ENCODE measurements around the gene TIAL1.
"Not testable (repeated sequence)": the region's sequence is repeated elsewhere in the genome, so short reads cannot be mapped to it uniquely, and the experiment has no call there.

Gene TIAL1

GRCh38 chr10:119613741-119614140, 17.0 kb upstream of the TIAL1 start:
- DNase-seq = no peak

DNA sequence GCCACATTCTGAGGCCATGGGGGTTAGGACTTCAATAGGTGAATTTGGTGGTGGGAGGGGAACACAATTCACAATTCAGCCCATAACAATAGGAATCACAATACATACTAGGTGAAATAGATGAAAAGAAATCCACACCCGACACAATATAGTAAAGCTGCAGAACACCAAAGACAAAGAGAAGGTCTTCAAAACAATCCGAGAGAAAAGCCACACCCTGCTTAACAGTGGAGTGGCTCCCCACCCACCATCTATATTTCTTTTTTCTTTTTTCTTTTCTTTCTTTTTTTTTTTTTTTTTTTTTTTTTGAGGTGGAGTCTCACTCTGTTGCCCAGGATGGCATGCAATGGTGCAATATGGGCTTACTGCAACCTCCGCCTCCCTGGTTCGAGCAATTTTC, 14.7 kb upstream of the TIAL1 start:
- DNase-seq = no peak

DNA sequence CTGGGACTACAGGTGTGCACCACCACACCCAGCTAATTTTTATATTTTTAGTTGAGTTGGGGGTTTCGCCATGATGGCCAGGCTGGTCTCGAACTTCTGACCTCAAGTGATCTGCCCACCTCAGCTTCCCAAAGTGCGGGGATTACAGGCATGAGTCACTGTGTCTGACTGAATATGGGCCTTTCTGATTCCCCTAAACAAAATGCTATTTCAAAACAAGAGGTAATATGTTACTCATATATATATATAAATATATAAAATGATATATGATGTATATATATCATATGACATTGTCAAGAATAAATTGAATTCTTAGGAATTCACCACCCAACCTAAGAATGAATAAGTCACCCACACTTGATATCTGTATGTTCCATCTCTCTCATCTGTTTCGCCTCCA, 12.8 kb upstream of the TIAL1 start:
- no peak for DNase-seq

- DNase-seq = peak; percentile 25
These were observed 11.8 kb upstream of the TIAL1 start for GRCh38 chr10:119608316-119609155.

DNA sequence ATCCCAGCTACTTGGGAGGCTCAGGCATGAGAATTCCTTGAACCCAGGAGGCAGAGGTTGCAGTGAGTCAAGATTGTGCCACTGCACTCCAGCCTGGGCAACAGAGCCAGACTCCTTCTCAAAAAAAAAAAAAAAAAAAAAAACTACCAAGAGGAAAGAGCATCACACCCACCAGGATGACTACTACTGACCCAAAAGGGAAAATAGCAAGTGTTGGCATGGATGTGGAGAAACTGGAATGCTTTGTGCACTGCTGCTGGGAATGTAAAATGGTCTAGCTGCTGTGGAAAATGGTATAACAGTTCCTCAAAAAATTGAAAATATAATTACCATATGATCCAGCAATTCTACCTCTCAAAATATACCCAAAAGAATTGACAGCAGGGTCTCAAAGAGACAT, 7.7 kb upstream of the TIAL1 start:
- no peak for DNase-seq

DNA sequence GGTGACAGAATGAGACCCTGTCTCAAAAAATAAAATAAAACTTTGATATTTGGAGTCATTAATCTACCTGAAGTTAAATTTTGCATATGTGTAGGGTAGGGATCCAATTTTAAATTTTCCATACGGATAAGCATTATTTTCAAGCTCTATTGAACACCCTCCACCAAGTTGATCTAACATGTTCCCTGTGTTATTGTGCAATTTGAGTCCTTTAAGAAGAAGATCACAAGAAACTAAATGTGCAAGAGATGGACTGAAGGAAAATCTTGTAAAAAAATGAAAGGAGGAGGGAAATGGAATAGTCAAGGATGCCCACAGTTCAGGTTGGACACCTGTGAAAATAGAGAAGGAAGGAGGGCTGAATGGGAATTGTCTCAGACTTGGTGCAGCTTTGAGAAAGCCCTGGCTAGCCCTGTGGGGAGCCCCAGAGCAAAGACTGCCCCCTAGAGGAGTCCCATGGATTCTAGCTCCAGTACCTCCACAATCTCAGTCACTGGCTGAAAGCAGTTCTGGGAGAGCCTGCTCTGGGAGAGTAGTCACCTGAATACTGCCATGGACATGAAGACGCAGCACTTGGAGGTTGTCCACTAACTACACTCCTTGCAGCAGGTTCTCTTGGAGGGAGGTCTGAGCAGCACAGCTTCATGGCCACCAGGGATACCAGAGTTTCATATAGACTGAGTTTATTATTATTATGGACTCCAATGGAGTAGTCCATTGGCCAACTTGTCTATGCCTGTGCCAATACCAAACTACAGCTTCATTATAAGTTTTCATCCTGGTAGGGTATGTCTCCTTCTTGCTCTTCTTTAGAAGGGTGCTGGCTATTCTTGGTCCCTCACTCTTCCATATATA, 5.7 kb upstream of the TIAL1 start:
- DNase-seq = no peak

GRCh38 chr10:119598397-119598796, 1.6 kb upstream of the TIAL1 start:
- no peak for DNase-seq

DNA sequence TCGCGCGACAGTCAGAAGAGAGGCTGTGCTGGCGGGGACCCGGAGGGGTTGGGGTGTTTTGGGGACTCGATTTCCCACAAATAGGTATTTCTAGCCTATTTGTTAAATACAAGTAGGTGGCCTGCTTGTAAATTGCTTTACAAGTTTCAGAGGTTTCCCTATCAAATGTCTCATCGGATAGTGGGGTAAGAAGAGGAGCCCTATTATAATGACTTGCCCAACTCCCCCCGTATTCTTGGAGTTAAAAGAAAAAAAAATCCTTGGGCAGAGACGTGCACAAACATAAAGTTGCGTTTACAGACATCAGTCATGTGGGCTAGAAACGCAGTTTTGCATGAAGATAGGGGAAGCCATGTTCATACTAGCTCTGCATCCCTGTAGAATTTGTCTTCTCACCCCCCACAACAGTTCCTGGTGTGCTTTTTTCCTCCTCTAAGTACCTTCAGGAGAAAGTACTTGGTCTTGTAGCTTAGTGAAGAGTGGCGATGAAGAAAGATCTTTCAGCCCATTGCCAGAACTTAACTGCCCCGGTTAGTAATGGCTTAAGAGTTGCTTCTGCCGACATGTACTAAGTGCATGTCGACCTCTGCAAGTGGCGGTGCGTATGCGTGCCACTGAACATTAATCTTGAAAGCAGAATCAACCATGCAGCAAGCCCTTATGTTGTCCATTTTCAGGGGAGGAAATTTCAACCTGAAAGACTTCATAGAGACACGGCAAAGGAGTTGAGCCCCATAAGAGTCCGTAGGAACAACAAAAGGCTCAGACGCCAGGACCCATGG, 832 bp upstream of the TIAL1 start:
- DNase-seq = no peak

DNA sequence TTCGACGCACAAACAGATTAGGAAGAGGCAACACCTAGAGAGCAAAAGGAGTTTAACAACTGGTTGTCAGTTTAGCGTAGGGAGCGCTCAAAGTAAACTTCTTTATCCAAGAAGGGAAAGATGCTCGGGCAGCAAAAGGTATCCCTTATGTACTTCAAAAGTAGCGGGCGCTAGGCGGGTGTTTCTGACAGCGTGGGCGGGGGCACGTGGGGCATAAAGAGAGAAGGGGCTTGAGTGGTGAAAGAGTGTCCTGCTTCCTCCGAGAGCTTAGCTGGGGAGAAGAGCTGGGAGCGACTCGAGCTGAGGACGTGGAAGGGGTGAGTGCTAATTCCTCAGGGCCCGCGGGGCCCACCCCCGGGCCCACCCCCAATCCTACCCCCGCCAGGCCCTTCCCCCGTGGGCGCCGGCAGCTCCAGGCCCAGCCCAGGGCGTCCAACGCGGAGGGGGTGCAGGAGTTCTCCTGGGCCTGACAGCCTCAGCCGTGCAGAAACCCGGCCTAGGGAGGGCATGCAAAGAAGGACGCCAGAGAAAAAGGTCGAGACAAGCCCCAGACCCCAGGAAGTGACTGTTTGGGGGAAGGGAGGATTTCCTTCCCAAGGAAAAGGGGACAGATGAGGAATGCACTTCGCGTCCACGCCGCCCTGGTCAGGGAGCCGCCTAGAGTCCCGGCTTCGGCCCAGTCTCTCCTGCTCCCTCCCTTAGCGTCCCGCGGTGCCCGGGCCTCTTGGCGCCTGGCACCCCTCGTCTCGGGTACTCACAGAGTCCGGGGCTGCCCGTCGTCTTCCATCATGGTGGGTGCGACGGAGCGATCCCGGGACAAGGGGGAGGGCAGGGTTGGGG, 868 bp downstream of the TIAL1 start:
- DNase-seq = peak; percentile 63

DNA sequence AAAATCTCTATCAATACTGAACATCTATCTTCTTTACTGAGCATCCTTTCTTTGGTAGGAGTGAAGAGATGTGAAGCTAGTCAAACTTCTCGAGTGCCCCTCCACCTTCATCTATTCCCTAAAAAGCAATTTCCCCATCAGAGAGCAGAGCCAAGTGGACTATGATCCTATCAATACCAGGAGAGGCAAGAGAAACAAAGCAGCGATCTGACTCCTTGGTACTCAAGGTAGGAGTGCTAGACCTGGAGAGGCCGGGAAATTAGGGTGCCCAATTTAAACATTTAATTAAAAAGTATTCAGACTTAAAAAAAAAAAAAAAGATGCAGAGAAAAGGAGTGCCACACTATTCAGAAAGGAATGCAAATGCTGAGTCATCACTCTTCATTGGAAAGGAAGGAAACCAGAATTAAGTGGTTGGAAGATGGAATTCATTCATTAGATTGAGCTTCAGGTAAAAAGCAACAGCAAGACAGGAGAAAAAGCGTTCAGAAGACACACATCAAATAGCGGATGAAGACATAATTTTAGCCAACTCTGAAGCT, 1.6 kb downstream of the TIAL1 start:
- DNase-seq = no peak

DNA sequence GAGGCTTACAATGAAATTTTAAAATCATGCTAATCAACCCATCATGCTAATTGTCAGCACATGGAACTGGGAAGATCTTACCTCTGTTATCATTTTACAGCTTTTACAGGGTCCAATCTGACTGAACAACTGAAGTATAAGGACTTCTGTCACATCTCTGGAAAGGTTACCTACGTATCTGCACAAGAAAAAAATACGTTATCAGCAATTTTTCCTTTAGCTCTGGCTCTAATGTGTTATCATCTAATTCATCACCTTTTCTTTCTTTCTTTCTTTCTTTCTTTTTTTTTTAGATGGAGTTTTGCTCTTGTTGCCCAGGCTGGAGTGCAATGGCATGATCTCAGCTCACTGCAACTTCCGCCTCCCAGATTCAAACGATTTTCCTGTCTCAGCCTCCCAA, 8.7 kb downstream of the TIAL1 start:
- no peak for DNase-seq

DNA sequence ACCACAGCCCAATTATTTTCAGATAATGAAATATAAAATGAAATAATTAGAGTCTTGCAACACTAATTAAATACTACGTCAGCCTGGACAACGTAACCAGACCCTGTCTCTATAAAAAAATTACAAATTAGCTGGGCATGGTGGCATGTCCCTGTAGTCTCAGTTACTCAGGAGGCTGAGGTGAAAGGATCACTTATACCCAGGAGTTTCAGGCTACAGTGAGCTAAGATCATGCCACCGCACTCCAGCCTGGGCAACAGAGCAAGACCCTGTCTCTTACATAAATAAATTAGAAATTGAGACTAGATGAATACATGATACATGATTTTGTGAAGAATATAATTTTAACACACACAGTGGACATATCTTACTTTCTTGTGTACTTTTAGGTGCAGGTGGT, 18.4 kb downstream of the TIAL1 start:
- DNase-seq = no peak

DNA sequence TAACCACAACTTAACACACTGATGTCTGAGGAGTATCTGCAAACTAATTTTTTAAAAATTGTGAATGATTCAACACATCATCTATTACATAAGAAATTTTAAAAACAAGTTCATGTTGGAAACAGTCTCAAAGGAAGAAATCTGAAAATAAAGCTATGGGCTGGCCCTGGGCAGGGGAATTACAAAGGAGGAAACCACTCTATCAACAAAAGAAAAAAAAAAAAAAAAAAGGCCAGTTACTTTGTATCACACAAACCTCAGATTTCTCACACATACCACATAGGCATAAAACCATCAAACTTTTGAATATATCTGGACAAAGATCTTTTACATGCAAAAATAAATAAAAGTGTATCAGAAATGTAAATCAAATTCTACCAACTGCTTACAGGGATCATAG, 20.8 kb downstream of the TIAL1 start:
- no peak for DNase-seq

- DNase-seq = no peak
These were observed 21.3 kb downstream of the TIAL1 start for GRCh38 chr10:119575506-119575905.

DNA sequence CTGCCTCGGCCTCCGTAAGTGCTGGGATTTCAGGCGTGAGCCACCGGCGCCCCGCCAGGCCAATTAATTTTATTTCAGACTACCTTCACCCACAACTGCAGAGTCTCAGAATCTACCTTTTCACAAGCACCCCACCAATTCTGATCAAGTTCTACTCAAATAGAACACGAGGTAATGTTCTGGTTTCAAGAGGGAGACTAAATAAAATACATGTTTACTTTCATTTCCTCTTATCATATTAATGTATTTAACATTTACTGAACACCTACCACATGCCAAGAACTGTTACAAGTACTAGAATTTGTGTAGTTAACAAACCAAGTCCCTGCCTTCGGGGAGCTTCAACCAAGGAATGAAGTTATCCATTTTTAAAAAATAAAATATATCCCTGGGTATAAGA, 28.8 kb downstream of the TIAL1 start:
- DNase-seq = no peak

- no peak for DNase-seq
These were observed 34.7 kb downstream of the TIAL1 start for GRCh38 chr10:119562097-119562496.

GRCh38 chr10:119559511-119559910, 37.3 kb downstream of the TIAL1 start:
- DNase-seq = not testable (repeated sequence)

DNA sequence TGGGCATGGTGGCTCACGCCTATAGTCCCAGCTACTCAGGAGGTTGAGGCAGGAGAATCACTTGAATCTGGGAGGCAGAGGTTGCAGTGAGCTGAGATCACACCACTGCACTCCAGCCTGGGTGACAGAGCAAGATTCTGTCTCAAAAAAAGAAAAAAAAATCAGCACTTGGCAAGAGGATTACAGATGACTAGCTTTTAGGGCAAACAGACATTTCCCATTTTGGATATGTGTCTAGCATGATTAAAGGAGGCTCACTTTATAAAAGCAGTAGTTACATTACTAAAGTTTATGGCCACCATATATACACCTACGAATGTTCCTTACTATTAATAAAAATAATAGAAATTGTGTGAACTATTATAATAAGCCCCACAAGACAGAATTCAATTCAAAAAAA, 40.7 kb downstream of the TIAL1 start:
- not testable (repeated sequence) for DNase-seq

DNA sequence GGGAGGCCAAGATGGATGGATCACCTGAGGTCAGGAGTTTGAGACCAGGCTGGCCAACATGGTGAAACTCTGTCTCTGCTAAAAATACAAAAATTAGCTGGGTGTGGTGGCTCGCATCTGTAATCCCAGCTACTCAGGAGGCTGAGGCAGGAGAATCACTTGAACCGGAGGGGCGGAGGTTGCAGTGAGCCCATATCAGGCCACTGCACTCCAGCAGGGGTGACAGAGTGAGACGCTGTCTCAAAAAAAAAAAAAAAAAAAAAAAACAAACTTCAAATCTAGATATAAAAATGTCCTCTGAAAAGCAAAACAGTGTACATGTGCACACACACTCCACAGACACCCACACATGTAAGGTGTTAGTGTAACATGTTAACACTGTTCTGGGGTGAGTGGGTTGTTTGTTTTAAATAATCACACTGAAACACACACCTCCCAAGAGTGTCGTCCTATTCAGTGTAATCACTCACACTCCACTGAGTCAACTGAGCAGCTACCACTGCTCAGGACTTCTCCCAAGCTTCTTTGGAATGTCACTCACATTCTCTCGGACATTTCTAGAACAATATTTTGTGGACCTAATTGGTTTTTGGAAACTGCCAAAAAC, 41.5 kb downstream of the TIAL1 start:
- no peak for DNase-seq

DNA sequence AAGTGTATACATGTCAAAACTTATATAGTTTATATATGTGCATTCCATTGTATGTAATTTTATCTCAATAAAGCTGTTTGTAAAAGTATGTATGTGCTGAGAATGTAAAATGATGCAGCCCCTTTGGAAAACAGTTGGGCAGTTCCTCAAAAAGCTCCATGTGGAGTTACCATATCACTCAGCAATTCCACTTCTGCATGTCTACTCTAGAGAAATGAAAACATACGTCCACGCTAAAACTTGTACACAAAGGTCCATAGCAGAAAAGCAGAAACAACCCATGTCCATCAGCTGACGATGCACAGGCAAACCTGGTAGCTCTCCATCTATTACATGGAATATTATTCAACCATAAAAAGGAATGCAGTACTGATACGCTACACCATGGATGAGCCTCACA, 45.9 kb downstream of the TIAL1 start:
- no peak for DNase-seq

- no peak for DNase-seq
These were observed 47.3 kb downstream of the TIAL1 start for GRCh38 chr10:119549247-119549999.

Data from stimulated activated CD4-positive, alpha-beta T cell treated with anti-CD3 and anti-CD28 coated beads, Interleukin-12 subunit alpha, Interleukin-12 subunit beta, amount 100 ng/mL, for 4 hours (primary cell).